GM19397 (cell line): Measurements from ENCODE around the gene HOMER2.
A peak's percentile ranks its signal among the peaks of the same experiment; 100 is the strongest.
"Not testable (repeated sequence)": the region's sequence is repeated elsewhere in the genome, so short reads cannot be mapped to it uniquely, and the experiment has no call there.

ENCODE experiments used
- ATAC-seq: cut with Tn5 transposase; IDR thresholded peaks from one replicate; pipeline ENCODE4 v1.9.1; 2021; ENCODE audit warnings: mild to moderate bottlenecking, moderate library complexity; ENCODE audit not compliant: unreplicated experiment

The HOMER2 gene

GRCh38 chr15:82966671-82967071 is 14.2 kb upstream of the HOMER2 start:
- ATAC-seq: peak; percentile 59

GRCh38 chr15:82964890-82965289 is 12.4 kb upstream of the HOMER2 start:
- no peak for ATAC-seq

GRCh38 chr15:82963471-82964341 is 11.2 kb upstream of the HOMER2 start:
- ATAC-seq: no peak

GRCh38 chr15:82960766-82961165 is 8.2 kb upstream of the HOMER2 start:
- ATAC-seq: no peak

- ATAC-seq: no peak
These were observed 6.9 kb upstream of the HOMER2 start for GRCh38 chr15:82959423-82959822.

- ATAC-seq: no peak
These were observed 6.1 kb upstream of the HOMER2 start for GRCh38 chr15:82958638-82959037.

- ATAC-seq: no peak
These were observed 905 bp downstream of the HOMER2 start for GRCh38 chr15:82951472-82952157.

GRCh38 chr15:82950746-82951370 is 1.7 kb downstream of the HOMER2 start:
- no peak for ATAC-seq

GRCh38 chr15:82950295-82950694 is 2.2 kb downstream of the HOMER2 start:
- ATAC-seq: no peak

GRCh38 chr15:82946155-82946701 is 6.3 kb downstream of the HOMER2 start:
- ATAC-seq: no peak

- ATAC-seq: no peak
These were observed 7.2 kb downstream of the HOMER2 start for GRCh38 chr15:82945326-82945725.

- no peak for ATAC-seq
These were observed 7.7 kb downstream of the HOMER2 start for GRCh38 chr15:82944821-82945220.

- ATAC-seq: no peak
These were observed 8.5 kb downstream of the HOMER2 start for GRCh38 chr15:82944056-82944455.

- no peak for ATAC-seq
These were observed 9.3 kb downstream of the HOMER2 start for GRCh38 chr15:82943176-82943575.

GRCh38 chr15:82942691-82943090 is 9.8 kb downstream of the HOMER2 start:
- no peak for ATAC-seq

- not testable (repeated sequence) for ATAC-seq
These were observed 12.8 kb downstream of the HOMER2 start for GRCh38 chr15:82939678-82940077.

- no peak for ATAC-seq
These were observed 14.8 kb downstream of the HOMER2 start for GRCh38 chr15:82937712-82938058.

- ATAC-seq: no peak
These were observed 15.4 kb downstream of the HOMER2 start for GRCh38 chr15:82936966-82937711.

GRCh38 chr15:82935382-82935781 is 17.1 kb downstream of the HOMER2 start:
- ATAC-seq: no peak

- ATAC-seq: no peak
These were observed 18.2 kb downstream of the HOMER2 start for GRCh38 chr15:82934100-82934880.
